HPDE6-E6E7 (cell line): ENCODE results near the gene MRPL16.
"Not testable (repeated sequence)": the region's sequence is repeated elsewhere in the genome, so short reads cannot be mapped to it uniquely, and the experiment has no call there.

Experiments used
- DNase-seq: peaks from one replicate; pipeline ENCODE4 v3.0.0; 2011; ENCODE audit warnings: missing footprints; ENCODE audit errors: extremely low spot score

Gene MRPL16

DNA sequence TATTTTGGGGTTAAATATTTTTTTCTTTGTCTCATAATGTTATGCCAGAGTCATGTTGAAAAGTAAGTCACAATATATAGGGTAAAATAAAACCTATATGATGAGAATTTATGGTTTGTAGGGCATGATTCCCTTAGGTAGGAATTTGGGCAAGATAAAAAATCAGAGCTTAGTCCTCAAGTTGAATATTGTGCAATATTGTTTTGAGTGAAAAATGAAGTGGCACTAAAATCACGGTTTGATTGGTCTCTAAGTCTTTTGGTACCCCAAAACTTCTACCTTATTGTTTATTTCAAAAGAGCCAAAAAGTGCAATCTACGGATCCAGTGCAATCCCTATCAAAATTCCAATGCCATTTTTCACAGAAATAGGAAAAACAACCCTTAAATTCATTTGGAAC, 1.6 kb upstream of the MRPL16 start:
- DNase-seq: no peak

DNA sequence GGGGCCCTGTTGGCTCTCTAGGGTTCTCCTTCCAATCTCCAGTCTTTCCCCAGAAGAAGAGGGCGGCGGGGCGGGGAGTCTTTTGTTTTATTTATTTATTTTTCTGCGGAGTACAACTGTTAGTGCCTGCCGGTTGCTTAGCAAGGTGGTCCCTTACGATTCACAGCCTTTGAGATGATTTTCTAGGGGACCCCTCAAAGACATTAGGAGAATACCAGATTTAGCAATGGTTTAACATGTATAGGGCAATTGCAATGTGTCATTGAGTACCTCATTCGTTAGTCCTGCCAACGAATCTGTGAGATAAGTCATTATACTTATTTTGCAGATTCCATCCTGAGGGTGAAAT, 307 bp upstream of the MRPL16 start:
- no peak for DNase-seq

DNA sequence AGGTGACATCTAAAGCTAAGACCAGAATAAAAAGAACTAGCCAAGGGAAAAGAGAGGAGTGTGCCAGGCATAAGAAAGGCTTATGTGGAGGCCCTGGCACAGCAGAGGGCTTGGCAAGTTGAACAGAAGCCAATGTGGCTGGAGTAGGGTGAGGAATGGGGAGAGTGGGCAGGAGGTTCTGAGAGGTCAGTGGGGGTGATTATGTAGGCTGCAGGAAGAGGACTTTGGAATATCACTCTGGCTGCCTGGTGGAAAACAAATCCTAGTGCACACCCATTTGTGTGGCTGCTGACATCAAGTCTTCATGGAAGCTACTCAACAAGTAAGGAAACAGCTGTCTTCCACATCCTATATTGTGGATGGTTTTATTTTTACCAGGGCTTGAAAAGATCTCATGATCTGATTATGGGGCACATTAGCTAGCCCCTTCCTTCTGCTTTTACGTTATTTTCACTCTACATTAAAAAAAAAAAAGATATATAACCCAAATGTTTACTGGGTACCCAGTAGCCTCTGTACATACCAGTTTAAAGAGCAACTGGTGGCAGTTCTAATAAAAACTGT, 3.4 kb downstream of the MRPL16 start:
- DNase-seq: no peak

DNA sequence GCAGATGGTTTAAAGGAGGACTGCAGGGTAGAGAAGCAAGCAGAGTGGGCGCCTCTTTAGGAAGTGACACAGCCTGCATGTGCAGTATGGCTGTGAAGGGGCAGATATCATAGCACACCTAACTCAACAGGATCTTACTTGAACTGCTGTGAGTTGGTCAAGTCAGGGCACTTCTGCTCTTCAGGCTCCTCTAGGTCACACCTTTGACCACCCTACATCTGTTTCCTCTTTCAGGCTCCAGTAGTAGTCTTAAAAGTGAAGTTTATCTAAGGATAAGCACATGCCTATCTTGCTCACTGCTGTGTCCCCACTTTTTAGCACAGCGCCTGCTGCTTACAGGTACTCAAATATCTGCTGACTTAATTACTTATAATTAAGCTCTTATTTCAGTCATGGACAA, 6.5 kb downstream of the MRPL16 start:
- DNase-seq: no peak

DNA sequence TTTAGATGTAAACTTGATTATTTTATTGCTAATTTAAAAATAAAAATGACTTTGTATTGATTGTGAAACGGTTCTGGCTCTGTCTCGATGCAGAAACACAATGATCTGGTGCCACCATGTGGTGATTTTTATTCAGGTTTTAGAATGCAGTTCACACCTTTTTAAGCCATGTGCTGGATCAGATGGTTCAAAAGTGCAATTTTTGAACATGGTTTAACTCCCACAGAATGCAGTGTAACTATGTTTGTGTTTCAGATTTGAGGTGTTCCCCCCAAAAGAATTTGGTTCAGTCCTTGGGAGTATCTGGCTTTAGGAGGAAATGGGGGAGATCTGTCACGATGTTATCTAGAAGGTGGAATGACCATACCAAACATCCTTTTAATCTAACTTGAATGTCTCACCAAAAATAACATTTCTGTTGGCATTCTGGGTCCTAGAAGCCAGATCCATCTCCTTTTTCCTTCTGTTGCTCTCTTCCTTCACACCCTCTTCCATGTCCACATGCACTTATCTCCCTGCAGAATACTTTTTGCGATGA, 7.9 kb downstream of the MRPL16 start:
- DNase-seq: no peak

DNA sequence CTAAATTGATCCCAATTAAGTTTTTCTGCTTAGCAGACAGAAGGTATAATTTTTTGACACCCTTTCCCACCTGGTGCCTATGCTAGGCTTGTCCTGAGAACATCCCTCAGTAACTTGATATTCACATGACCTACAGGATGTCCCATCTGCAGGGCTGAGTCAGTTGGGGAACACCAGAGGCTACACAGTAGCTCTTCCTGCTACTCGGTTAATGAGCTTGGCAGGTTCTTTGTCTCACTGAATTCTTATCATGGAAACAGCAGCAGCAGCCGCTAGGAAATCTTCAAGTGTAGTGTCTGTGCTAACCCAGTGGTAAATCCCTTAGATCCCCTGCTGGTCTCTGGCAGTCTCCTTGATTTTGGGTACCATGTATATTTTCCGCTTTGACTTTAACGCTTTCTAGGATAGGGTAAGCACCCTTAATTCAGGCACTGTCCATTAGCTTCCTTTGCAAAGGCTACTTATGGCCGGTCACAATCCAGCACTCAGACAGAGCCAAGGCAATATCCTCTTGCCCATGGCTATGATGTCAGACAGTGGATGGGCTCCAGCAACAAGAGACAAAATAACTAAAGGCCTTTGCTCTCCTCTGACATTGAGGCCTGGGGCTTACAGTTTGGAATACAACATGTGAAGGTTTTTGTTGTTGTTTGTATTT, 8.5 kb downstream of the MRPL16 start:
- no peak for DNase-seq

DNA sequence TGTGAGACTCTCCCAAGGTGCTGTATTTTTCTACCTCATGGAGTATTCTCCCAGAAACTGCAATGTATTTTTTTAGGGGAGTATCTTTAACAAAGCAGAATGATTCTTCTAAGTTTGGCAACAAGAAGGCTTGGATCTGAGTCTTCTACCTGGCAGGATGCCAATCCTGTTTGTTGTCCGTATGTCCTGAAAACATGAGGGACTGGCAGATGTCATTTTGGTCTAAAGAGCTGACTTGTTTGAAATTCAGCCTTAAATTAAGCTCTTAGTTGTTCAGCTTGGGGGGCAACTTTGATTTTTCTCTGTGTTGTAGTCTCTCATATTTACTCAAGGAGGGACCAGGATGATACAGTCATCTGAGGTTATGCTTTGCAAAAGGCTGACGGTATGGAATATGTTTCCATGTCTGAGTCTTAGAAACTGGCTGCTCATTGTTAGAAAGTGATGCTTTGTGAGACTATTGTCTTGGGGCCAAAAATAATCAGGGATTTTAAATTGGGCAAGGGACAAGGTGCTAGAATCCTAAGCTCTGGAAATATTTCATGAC, 9.3 kb downstream of the MRPL16 start:
- DNase-seq: no peak

DNA sequence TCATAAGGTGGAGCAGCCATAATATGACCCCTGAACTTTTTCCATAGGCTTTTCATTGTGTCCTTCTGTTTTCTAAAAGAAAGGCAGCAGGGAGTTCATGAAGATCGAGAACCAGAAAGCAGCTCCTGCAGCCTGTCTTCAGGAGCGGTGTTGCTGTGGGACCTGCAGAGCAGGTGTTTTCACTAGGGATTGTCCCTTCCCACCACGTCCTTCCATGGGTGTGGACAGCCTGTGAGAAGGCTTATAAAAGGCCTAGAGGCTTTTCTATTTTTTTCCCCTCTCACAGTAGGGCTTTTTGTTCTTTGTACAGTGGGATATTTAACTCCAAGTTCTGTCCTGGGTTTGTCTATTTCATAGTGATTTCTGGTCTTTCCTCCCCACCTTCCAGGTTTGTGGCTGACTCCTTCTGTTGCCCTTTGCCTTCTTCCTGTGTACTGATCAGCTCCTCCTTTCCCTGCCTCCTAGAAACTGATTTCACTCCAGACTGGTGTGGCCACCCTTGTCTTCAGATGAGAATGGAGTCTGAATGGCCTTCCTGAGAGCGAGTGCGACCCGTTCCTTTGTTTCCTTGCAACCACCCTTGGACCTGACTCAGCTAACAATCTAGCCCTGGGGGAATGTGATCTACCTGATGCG, 10.1 kb downstream of the MRPL16 start:
- DNase-seq: no peak

DNA sequence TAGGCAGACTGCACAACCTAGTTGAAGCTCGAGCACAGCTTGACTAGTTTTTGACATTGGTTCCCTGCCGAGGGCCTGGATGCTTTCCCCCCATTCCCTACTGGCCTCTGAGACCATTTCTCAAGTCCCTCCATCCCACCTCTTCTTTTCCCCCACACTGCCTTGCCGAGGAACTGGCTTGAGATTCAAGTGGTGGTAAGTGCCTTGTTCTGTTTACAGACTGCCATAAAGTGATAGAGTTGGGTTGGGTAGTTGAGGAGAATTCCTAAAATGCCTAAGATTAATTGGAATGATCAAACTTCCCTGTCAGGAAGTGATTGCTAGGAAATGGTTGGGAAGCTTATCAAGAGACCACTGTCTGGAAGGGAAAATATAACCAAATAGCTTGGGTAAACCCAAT, 16.2 kb downstream of the MRPL16 start:
- no peak for DNase-seq

DNA sequence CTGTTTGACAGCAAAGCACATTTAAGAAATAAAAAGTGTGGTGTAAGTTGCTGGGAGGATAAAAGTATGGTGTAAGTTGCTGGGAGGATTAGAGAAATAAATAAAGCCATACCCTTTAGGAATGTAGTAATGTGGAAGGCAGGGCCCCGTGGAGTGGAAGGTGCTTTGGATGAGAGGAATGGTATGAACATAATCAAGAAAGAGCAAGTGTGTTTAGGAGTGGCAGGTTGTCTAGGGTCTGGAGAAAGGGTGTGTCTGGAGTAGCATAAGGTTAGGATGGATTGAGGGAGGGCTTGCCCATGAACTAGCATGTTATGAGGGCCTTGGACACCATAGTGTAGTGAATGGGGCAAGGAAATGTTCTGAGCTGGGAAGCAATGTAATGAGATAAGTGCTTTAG, 18.1 kb downstream of the MRPL16 start:
- no peak for DNase-seq

DNA sequence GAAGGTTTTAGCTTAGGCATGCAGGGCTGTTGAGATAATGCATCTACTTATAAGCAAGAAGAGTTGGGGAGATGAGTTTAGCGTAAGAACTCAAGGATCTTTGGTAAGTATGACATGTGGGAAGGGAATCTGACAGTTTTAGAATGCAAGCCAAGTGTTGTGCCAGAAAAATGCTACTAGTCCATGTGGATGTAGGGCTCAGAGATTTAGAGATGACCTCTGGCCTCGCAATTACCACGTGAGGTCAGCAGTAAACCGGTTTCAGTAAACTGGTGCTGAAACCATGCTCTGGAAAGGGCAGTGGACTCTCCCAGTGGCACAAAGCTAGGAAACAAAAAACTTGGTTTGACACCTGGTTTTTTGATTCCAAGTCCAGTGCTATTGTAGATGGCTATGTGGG, 18.9 kb downstream of the MRPL16 start:
- no peak for DNase-seq

DNA sequence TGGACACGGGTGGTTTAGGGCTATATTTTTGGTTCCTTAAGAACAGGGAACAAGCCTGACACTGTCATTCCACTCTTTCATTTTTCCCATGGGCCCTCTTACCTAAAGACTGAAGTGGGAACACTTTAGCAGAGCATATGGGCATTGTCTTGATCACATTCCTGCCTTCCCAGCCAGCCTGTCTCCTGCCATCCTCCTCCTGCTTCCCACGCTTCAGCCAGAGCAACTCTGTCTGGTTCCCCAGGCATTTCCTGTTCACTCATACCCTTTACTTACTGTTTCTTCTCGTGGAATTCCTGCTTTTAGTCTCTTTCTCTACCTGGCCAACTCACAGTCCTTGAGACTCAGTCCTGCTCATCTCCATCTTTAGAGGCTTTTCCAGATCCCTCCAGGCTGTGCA, 22.8 kb downstream of the MRPL16 start:
- no peak for DNase-seq

DNA sequence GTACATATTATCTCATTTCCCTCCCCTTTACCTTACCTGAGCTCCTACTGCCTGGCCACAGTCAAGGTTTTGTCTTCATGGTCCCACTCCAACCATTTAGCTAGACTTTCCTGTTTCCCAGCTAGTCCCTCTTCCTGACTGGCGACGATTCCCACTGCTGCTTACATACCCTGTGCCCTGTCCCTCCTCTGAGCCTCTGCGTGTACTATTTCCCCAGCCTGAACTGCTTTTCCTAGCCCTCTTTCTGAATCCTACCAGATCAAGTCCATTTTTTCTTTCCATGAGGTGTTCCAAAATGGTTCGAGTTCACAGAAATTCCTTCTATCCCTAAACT, 23.4 kb downstream of the MRPL16 start:
- DNase-seq: no peak

DNA sequence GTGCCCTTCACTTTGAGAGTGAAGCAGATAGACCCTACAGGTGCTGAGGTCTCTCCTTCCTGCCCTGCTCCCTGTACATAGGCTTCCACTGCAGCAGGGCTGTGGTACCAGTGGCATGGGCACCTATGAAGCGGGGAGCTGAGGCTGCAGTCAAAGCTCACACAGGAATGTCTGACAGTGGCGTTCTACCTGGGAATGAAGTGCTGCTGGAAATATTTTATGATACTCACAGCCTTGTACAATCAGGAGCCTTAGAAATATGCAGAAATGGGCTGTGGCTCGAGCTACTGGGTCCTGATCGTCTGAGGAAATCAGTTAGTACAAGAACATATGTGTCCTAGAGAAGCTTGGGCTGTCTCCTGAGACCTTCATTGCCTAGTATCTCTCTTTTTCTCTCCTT, 24.8 kb downstream of the MRPL16 start:
- no peak for DNase-seq

DNA sequence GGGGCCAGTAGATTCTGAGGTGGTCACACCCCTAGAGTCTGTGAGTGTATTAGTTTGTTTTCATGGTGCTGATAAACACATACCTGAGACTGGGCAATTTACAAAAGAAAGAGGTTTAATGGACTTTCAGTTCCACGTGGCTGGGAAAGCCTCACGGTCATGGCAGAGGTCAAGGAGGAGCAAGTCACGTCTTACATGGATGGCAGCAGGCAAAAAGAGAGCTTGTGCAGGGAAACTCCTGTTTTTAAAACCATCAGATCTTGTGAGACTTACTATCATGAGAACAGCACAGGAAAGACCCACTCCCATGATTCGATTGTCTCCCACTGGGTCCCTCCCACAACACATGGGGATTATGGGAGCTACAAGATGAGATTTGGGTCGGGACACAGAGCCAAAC, 26.1 kb downstream of the MRPL16 start:
- not testable (repeated sequence) for DNase-seq

DNA sequence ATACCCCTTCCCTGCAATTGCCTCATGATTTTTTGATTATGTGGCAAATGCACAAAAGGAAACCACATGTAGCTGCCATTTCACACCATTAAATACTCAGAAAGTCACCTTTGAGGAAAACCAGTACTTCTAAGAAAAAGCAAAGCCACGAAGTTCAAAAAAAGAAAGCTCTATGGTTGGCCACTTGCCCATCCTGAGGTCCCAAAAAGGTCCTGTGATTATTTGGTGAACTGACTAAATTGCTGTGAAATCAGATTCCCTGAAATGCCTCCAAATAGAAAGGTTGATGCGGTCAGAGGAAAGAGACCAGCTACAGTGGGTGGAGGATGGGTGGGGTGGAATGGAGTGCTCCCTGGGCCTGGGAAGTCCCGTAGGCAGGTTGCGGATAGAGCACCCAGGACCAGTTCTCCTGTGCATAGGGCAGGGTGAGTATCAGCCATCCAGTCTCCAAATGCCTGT, 26.9 kb downstream of the MRPL16 start:
- DNase-seq: no peak

DNA sequence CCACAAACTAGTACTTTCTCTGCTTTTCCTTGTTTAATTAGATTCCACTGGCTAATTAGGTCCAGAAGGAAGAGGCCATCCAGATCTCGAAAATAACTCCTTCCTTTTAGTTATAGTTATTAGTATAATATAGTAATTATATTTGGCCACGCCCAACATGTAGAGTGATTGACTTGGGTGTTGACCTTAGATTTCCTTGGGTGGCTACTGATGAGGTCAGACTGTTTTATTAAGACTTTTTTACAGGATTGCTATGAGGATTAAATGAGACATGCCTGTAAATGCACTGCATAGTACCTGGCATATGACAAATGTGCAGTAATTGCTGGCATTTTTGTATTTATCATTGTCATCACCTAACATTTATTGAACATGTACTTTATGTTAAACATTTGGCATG, 28.5 kb downstream of the MRPL16 start:
- no peak for DNase-seq

DNA sequence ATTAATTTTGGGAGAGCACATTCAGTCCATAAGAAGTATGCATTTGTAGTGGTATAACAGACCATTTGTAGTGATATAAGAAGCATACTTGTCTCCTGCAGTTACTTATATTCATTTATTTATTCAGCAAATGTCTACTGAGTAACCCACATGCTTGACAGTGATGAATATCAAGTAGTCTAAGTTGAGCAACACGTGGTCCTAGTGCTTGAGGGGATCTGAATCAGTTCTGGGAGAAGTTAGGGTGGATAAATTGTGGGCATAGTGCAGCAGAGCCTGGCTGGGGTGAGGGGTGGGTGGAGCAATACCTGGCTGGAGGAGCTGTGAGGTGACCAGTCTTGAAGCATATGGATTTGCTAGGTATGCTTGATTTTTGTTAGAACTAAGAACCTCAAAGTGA, 31.1 kb downstream of the MRPL16 start:
- no peak for DNase-seq

DNA sequence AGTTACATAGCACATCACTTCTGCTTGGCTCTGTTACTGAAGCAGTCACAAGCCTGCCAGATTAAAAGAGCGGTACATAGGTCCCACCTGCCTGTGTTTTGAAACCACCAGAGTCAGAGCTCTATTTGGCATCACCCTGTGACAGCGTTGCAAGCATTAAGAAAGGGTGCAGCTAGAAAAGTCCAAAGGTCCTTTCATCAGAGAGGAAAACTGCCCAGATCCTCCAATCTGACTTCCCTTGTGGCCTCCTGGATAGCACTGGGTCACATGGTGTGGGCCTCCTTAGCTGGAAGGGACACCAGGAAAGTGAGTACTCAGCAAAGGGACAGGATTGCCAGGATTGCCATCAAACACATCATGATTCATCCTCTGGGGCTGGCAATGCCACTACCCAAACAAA, 32.5 kb downstream of the MRPL16 start:
- no peak for DNase-seq

DNA sequence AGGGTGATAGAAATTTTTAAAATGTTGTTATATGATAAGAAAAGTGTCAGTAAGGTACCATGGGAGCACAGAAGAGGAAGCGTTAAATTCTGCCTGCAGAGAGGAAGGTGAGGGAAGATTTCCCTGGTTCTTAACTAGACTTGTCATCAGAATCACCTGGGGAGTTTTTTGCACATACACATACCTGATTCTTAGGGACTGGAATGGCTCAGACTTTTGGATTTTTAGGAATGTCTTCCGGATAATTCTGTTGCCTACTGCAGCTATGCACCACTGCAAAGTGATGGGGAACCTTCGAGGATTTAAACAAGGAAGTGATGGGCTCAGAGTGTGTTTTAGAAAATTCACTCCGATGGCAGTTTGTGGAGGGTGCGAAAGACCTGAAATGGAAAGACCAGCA, 33.5 kb downstream of the MRPL16 start:
- DNase-seq: no peak

DNA sequence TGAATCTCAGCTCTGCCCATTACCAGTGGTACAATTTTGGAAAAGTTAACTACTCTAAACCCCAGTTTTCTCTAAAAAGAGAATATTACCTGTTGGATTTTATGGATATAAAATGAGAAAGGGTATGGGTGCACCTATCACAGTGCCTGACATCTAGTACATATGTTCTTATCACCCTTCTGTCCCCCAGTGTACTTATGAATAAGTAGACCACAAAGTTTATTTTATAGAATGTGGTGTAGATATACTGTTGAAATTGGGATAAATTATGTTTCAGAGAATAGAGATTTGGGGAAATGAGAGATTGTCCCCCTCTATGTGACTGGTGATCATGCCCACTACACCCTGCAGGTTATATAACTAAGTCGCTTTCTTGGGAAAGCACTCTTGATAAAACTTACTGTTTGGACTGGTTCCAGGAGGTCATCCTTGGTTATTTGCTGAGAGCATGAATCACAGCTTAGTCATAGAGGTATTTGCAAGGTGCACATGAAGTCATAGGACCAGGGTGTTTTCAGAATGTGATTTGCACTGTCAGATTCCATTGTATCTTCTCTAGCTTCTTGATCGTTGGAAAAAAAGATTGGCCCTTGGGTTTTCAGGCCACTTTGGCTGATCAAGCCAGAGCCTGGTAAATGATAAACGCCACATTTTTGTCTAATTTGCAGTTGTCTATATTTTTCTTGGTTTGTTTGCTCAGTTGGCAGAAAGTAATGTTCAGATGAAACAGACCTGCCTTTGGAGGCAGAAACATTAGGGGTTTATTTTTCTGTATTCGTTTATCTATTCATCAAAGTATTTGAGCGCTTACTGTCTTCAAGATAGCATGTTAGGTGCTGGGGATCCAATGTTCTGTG, 34.1 kb downstream of the MRPL16 start:
- DNase-seq: peak; percentile 97

DNA sequence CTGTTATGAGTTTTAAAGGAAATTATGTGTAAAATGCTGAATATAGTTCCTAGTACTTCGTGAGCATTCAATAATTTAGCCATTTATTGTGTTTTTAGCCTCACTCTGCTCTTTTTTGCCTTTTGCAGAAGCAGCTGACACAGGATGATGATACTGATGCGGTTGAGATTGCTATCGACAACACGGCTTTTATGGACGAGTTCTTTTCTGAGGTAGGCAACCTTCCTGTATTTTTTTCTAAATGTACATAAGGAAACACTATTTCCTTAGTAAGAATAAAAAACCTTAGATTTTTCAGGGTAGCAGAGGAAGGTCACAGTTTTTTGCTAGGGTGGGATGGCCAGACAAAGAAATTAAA, 37.5 kb downstream of the MRPL16 start:
- DNase-seq: no peak
